Activated CD4-positive, alpha-beta memory T cell treated with anti-CD3 and anti-CD28 coated beads for 36 hours (primary cell): ENCODE data around the gene SUCLA2. TPM values are rescaled to one million over a fixed set of nuclear protein-coding genes. Genes with fewer than 3 reads are reported as not detected.

ENCODE experiments used
- CTCF ChIA-PET: fragments of 350-600 bp; sonication (Branson Sonifier 250); formaldehyde crosslinking; loops from one replicate; lab custom pipeline; 2021; ENCODE audit warnings: antibody characterized with exemption, inconsistent platforms; lab: Charles Lee
- POLR2A ChIA-PET: fragments of 350-600 bp; sonication (Branson Sonifier 250); formaldehyde crosslinking; loops from one replicate; lab custom pipeline; 2021; ENCODE audit warnings: antibody characterized with exemption; lab: Charles Lee
- DNase-seq: peaks from one replicate; pipeline ENCODE4 v3.0.0-alpha.2; 2020
- H3K27ac Mint-ChIP-seq: one replicate; pipeline ENCODE4 v1.8.0; 2021; ENCODE audit warnings: mixed read lengths
- H3K27me3 Mint-ChIP-seq: one replicate; pipeline ENCODE4 v1.8.0; 2021; ENCODE audit warnings: mixed read lengths
- H3K36me3 Mint-ChIP-seq: one replicate; pipeline ENCODE4 v1.8.0; 2021; ENCODE audit warnings: mixed read lengths
- H3K4me1 Mint-ChIP-seq: one replicate; pipeline ENCODE4 v1.8.0; 2021; ENCODE audit warnings: low read depth, mixed read lengths
- H3K4me3 Mint-ChIP-seq: one replicate; pipeline ENCODE4 v1.8.0; 2021; ENCODE audit warnings: mild to moderate bottlenecking, mixed read lengths
- H3K9me3 Mint-ChIP-seq: one replicate; pipeline ENCODE4 v1.8.0; 2021; ENCODE audit warnings: mixed read lengths
- intact Hi-C: fragments of 100-400 bp; cut with micrococcal nuclease; formaldehyde crosslinking; loops from one replicate; pipeline ENCODE4 v1.15.1; 2023
- total RNA-seq, 2 experiments: library from RNA; stranded (reverse); gene quantifications; one replicate each; pipeline ENCODE4 v1.2.3, GENCODE V29; 2021

Gene SUCLA2
- total RNA-seq, 2 experiments from 2014 or later, result 39.2 to 41.3 TPM

GRCh38 chr13:47932950-47933923, 67.8 kb downstream of the SUCLA2 start:
- no peaks in the 10 kb centered on the region for H3K4me1 Mint-ChIP-seq
- H3K27ac Mint-ChIP-seq, result no peak overlapping the region
- no peak overlapping the region for H3K4me3 Mint-ChIP-seq
- intact Hi-C loops, result no loop called here
- peaks cover 3% of the 10 kb centered on the region for H3K9me3 Mint-ChIP-seq
- H3K27me3 Mint-ChIP-seq, result no peaks in the 10 kb centered on the region
- POLR2A ChIA-PET, result no interaction called here
- DNase-seq, result no peak
- CTCF ChIA-PET, result interaction anchor here (0.7 kb wide), 1 partner anchor 25 kb away, joined by 4 read pairs; no protein-coding TSS in a partner anchor
- peaks cover 10% of the 10 kb centered on the region for H3K36me3 Mint-ChIP-seq

GRCh38 chr13:47930649-47931165, 70.4 kb downstream of the SUCLA2 start:
- Mint-ChIP-seq H3K9me3 (no peaks in the 10 kb centered on the region), H3K27ac (no peak overlapping the region), H3K4me3 (no peak overlapping the region), H3K36me3 (no peaks in the 10 kb centered on the region), H3K4me1 (no peaks in the 10 kb centered on the region), H3K27me3 (no peaks in the 10 kb centered on the region)
- POLR2A ChIA-PET, result no interaction called here
- intact Hi-C loops, result no loop called here
- DNase-seq, result no peak
- CTCF ChIA-PET, result no interaction called here

GRCh38 chr13:47929156-47929555, 71.9 kb downstream of the SUCLA2 start:
- intact Hi-C loops, result no loop called here
- DNase-seq, result no peak
- ChIA-PET POLR2A (no interaction called here), CTCF (no interaction called here)
- Mint-ChIP-seq H3K9me3 (no peaks in the 10 kb centered on the region), H3K36me3 (no peaks in the 10 kb centered on the region), H3K27ac (no peak overlapping the region), H3K4me1 (no peaks in the 10 kb centered on the region), H3K4me3 (no peak overlapping the region), H3K27me3 (no peaks in the 10 kb centered on the region)

DNA sequence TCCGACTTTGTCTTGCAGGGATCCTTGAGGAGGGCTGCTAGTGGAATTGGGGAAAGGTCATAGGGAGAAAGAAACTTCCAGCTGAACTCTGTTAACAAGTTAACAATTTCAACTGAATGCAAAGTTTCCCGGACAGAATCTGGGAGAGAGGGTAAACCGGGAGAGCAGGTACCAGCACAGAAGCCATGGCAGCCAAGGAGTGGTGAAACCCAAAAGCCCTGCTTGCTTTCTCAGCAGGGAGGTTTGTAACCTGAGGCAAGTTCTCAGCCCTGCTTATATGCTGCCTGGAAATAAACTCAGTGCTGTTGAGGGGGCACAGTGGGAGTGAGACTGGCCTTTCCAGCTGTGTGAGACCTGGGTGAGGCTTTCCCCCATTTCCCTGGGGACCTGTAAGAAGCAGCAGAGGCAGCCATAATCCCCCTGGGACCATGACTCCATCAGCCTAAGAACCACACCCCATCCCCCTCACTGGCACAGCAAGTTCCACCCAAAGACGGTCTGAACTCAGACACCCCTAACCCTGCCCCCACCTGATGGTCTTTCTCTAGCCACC, 84.0 kb downstream of the SUCLA2 start:
- Mint-ChIP-seq H3K36me3 (peaks cover 15% of the 10 kb centered on the region), H3K27me3 (no peaks in the 10 kb centered on the region), H3K27ac (no peak overlapping the region), H3K4me1 (no peaks in the 10 kb centered on the region), H3K4me3 (no peak overlapping the region), H3K9me3 (peaks cover 16% of the 10 kb centered on the region)
- ChIA-PET POLR2A (no interaction called here), CTCF (no interaction called here)
- DNase-seq, result no peak
- intact Hi-C loops, result no loop called here

- peaks cover 7% of the 10 kb centered on the region for H3K9me3 Mint-ChIP-seq
- intact Hi-C loops, result no loop called here
- no peaks in the 10 kb centered on the region for H3K4me1 Mint-ChIP-seq
- H3K27me3 Mint-ChIP-seq, result no peaks in the 10 kb centered on the region
- ChIA-PET POLR2A (no interaction called here), CTCF (no interaction called here)
- H3K36me3 Mint-ChIP-seq, result peaks cover 14% of the 10 kb centered on the region
- no peak overlapping the region for H3K4me3 Mint-ChIP-seq
- no peak for DNase-seq
- no peak overlapping the region for H3K27ac Mint-ChIP-seq
These were observed 92.7 kb downstream of the SUCLA2 start for GRCh38 chr13:47908197-47908902.

DNA sequence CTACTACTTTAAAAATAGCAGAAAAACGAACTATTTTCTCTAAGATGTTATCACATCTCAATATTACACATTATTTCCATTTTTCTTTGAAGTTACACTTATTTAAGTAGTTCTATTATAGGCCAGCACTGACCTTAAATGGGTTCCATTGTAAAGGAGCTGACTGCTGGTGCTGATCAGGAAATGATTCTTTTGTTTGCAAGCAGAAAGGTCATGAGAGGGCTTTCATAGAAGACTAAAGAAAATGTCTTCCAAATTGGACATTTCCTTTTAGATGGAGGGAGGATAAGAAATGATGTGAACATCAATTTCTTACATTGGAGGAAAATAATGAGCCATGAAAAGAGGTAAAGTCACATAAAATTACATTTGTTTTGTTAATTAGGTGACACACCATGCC, 96.2 kb downstream of the SUCLA2 start:
- Mint-ChIP-seq H3K9me3 (no peaks in the 10 kb centered on the region), H3K36me3 (peaks cover 10% of the 10 kb centered on the region), H3K4me1 (no peaks in the 10 kb centered on the region), H3K4me3 (no peak overlapping the region), H3K27ac (no peak overlapping the region), H3K27me3 (no peaks in the 10 kb centered on the region)
- ChIA-PET POLR2A (no interaction called here), CTCF (no interaction called here)
- DNase-seq, result no peak
- intact Hi-C loops, result no loop called here

GRCh38 chr13:47904241-47904640, 96.8 kb downstream of the SUCLA2 start:
- Mint-ChIP-seq H3K4me1 (no peaks in the 10 kb centered on the region), H3K9me3 (no peaks in the 10 kb centered on the region), H3K36me3 (peaks cover 11% of the 10 kb centered on the region), H3K4me3 (no peak overlapping the region), H3K27ac (no peak overlapping the region), H3K27me3 (no peaks in the 10 kb centered on the region)
- no peak for DNase-seq
- ChIA-PET CTCF (no interaction called here), POLR2A (no interaction called here)
- intact Hi-C loops, result no loop called here

DNA sequence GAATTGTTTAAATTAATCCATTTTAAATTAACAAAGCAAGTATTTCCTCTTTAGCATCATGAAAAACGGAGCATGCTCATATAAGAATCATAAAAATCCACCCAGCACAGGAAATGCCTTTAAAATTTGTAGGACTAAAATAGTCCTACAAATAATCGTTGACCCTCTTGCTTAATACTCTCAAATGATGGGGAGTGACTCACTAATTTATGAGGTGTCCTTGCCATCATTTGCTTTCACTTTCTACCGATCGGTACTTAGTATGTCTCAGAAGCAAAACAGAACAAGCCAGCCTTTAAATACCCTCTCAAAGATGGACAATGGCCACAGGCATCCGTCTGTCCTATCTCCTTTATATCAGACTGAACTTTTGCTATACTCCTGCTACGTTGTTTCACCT, 97.2 kb downstream of the SUCLA2 start:
- POLR2A ChIA-PET, result no interaction called here
- no peaks in the 10 kb centered on the region for H3K27me3 Mint-ChIP-seq
- no peaks in the 10 kb centered on the region for H3K9me3 Mint-ChIP-seq
- CTCF ChIA-PET, result no interaction called here
- H3K4me3 Mint-ChIP-seq, result no peak overlapping the region
- H3K36me3 Mint-ChIP-seq, result peaks cover 11% of the 10 kb centered on the region
- intact Hi-C loops, result no loop called here
- H3K4me1 Mint-ChIP-seq, result no peaks in the 10 kb centered on the region
- no peak for DNase-seq
- no peak overlapping the region for H3K27ac Mint-ChIP-seq

DNA sequence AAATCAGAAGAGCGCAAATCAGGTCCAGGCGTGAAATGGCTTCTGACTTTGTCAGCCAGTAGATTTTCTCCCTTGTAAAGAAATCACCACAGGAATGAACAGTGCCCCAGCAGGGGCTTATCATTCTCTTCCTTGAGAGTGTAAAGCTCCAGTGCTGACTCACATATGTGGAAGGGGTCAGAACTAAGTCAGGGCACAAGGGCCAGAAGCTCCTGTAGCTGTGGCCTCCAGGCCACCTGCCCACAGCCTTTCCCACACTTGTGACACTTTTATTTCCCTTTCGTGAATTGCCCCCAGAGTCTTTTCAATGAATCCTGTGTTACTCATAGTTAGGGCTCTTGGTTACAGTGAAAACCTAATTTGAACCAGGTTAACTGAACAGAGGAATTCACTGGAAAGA, 99.6 kb downstream of the SUCLA2 start:
- intact Hi-C loops, result no loop called here
- H3K4me3 Mint-ChIP-seq, result no peak overlapping the region
- no peak overlapping the region for H3K27ac Mint-ChIP-seq
- ChIA-PET CTCF (no interaction called here), POLR2A (no interaction called here)
- DNase-seq, result no peak
- H3K36me3 Mint-ChIP-seq, result peaks cover 10% of the 10 kb centered on the region
- no peaks in the 10 kb centered on the region for H3K4me1 Mint-ChIP-seq
- H3K9me3 Mint-ChIP-seq, result no peaks in the 10 kb centered on the region
- no peaks in the 10 kb centered on the region for H3K27me3 Mint-ChIP-seq

DNA sequence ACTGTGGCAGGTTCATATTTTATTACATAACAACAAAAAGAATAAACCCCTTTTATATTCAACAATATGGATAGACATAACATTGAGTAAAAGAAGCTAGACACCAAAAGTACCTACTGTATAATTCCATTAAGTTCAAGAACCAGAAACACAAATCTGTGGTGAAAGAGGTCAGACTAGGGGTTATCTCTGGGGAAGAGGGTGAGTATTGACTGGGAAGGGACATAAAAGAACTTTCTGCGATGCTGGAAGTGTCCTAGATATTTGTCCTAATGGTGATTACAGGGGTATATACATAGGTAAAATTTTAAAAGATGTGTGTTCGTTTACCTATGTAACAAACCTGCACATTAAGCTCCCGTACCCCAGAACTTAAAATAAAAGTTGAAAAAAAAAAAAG, 103.0 kb downstream of the SUCLA2 start:
- intact Hi-C loops, result no loop called here
- peaks cover 7% of the 10 kb centered on the region for H3K36me3 Mint-ChIP-seq
- no peaks in the 10 kb centered on the region for H3K9me3 Mint-ChIP-seq
- no peaks in the 10 kb centered on the region for H3K27me3 Mint-ChIP-seq
- DNase-seq, result no peak
- no peak overlapping the region for H3K4me3 Mint-ChIP-seq
- CTCF ChIA-PET, result no interaction called here
- no peak overlapping the region for H3K27ac Mint-ChIP-seq
- no peaks in the 10 kb centered on the region for H3K4me1 Mint-ChIP-seq
- POLR2A ChIA-PET, result no interaction called here

- intact Hi-C loops, result no loop called here
- ChIA-PET CTCF (no interaction called here), POLR2A (no interaction called here)
- Mint-ChIP-seq H3K4me1 (no peaks in the 10 kb centered on the region), H3K27me3 (no peaks in the 10 kb centered on the region), H3K4me3 (no peak overlapping the region), H3K9me3 (no peaks in the 10 kb centered on the region), H3K27ac (no peak overlapping the region), H3K36me3 (peaks cover 7% of the 10 kb centered on the region)
- DNase-seq, result no peak
These were observed 103.5 kb downstream of the SUCLA2 start for GRCh38 chr13:47897411-47898050.

- H3K4me3 Mint-ChIP-seq, result no peak overlapping the region
- no peak for DNase-seq
- no peaks in the 10 kb centered on the region for H3K4me1 Mint-ChIP-seq
- intact Hi-C loops, result no loop called here
- peaks cover 7% of the 10 kb centered on the region for H3K36me3 Mint-ChIP-seq
- no peaks in the 10 kb centered on the region for H3K27me3 Mint-ChIP-seq
- H3K9me3 Mint-ChIP-seq, result no peaks in the 10 kb centered on the region
- CTCF ChIA-PET, result no interaction called here
- no peak overlapping the region for H3K27ac Mint-ChIP-seq
- POLR2A ChIA-PET, result no interaction called here
These were observed 104.5 kb downstream of the SUCLA2 start for GRCh38 chr13:47896546-47896945.
